ENCODE data around the gene TOPAZ1.

DNA sequence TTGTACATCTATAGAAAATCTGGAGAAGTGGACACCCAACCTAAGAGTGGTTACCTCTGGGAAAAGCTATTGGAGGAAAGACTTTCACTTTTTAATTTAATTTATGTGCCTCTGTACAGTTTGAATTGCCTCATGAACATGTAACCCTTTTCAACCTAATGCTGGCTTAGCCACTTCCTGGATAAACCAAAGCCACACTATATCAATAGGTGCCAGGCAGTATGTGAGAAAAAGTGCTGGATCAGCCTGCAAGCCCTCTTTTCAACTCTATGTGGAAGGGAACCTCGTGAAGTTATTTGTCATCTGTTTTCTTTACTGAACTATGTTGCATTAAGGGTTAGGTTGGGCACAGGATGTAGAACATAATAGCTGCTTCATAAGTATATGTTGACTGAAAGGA is 9.3 kb upstream of the TOPAZ1 start:
- TF ChIP-seq, protein P1, sequence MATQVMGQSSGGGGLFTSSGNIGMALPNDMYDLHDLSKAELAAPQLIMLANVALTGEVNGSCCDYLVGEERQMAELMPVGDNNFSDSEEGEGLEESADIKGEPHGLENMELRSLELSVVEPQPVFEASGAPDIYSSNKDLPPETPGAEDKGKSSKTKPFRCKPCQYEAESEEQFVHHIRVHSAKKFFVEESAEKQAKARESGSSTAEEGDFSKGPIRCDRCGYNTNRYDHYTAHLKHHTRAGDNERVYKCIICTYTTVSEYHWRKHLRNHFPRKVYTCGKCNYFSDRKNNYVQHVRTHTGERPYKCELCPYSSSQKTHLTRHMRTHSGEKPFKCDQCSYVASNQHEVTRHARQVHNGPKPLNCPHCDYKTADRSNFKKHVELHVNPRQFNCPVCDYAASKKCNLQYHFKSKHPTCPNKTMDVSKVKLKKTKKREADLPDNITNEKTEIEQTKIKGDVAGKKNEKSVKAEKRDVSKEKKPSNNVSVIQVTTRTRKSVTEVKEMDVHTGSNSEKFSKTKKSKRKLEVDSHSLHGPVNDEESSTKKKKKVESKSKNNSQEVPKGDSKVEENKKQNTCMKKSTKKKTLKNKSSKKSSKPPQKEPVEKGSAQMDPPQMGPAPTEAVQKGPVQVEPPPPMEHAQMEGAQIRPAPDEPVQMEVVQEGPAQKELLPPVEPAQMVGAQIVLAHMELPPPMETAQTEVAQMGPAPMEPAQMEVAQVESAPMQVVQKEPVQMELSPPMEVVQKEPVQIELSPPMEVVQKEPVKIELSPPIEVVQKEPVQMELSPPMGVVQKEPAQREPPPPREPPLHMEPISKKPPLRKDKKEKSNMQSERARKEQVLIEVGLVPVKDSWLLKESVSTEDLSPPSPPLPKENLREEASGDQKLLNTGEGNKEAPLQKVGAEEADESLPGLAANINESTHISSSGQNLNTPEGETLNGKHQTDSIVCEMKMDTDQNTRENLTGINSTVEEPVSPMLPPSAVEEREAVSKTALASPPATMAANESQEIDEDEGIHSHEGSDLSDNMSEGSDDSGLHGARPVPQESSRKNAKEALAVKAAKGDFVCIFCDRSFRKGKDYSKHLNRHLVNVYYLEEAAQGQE (IDR thresholded peaks at IDR 0.05) = no peak
- no peak for TF ChIP-seq POLR2A (IDR thresholded peaks at IDR 0.05; ENCODE audit: low read length)
- TF ChIP-seq EP300 (IDR thresholded peaks at IDR 0.05) = no peak
- TF ChIP-seq HDAC2 (IDR thresholded peaks at IDR 0.05) = no peak
- TF ChIP-seq CBX2 (IDR thresholded peaks at IDR 0.05; ENCODE audit: borderline replicate concordance, low read depth) = no peak
- TF ChIP-seq CTCF (IDR thresholded peaks at IDR 0.05) = no peak
- no peak for TF ChIP-seq USF2 (IDR thresholded peaks at IDR 0.05)
- TF ChIP-seq NR3C1 (IDR thresholded peaks at IDR 0.05) = no peak
- no peak for TF ChIP-seq ZC3H11A (IDR thresholded peaks at IDR 0.05)

Measured in A549 (cell line).